HG02588 (cell line): ENCODE results near the gene CHRNA5.

Experiments used
- ATAC-seq: cut with Tn5 transposase; IDR thresholded peaks from one replicate; pipeline ENCODE4 v1.9.1; 2021; ENCODE audit warnings: mild to moderate bottlenecking, moderate library complexity; ENCODE audit not compliant: unreplicated experiment

Gene CHRNA5

GRCh38 chr15:78619022-78619950, 54.0 kb downstream of the CHRNA5 start:
- no peak for ATAC-seq

- no peak for ATAC-seq
Observed at GRCh38 chr15:78620021-78620526, 54.8 kb downstream of the CHRNA5 start.

DNA sequence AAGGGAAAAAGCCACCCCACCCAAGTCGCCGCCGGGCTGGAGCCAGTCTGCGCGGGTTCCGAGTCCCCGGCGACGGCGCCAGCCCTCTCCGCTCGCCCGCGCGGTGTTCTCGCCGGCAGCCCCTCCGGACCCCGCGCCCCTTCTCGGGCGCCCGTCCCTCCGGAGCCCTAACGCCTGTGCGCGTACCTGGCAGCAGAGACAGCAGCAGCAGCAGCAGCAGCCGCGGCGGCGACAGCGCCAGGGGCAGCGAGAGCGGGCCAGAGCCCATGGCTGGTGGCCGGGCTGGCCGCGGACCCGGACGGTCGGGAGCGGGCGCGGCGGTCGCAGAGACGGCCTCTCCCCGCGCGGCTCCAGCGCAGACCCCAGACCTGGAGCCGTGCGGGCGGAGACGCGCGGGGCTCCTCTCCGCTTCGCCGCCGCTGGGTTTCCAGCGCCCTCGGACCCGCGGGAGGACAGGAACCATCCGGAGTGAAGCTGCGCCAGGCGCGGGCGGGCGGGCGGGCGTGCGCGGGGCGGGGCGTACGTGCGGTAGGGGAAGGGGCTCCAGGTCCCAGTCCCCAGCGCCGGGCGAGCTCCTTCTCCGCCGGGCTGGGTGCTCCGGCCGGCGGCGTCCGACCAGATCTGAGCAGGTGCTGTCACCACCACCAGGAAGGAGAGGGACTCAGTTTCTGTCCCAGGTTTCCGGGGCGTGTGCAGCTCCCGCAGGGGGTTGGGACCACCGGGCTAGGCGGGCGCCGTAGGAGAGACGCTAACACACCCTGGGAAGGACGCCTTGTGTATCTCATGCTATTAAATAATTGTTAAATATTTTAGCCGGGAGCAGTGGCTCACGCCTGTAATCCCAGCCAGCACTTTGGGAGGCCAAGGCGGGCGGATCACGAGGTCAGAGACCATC, 55.5 kb downstream of the CHRNA5 start, which contains the start of gene CHRNA3:
TSS of gene CHRNA3 (minus strand) at position 470 of the 895 bp plus-strand sequence. CDS start at position 268, 202 bp downstream.
- no peak for ATAC-seq

DNA sequence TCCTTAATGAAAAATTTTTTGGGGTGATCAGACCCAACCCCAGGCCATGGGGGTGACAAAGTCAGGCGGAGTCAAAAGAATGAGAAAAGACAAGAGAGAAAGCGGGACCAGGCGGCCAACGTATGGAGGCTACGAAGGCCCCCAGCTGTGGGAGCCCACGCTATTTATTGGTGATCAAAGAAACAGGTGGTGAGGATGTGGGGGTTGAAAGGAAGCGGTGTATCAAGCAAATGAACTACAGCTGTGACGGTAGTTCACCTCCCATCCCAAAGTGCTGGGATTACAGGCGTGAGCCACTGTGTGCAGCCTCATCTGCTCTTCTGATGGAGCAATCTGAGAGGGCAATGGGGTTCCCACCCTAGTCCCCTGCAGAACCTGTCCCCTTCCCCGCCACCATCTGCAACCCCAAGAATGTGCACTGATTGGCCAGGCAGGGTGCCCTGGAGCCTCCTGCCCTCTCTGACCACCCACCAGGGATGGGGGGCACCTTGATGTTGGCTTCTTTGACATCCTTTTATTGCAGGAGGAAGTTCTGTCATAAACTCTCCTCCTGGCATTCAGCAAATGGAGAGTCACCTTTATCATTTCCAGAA, 56.6 kb downstream of the CHRNA5 start:
- no peak for ATAC-seq

GRCh38 chr15:78623786-78624497, 58.6 kb downstream of the CHRNA5 start:
- no peak for ATAC-seq

DNA sequence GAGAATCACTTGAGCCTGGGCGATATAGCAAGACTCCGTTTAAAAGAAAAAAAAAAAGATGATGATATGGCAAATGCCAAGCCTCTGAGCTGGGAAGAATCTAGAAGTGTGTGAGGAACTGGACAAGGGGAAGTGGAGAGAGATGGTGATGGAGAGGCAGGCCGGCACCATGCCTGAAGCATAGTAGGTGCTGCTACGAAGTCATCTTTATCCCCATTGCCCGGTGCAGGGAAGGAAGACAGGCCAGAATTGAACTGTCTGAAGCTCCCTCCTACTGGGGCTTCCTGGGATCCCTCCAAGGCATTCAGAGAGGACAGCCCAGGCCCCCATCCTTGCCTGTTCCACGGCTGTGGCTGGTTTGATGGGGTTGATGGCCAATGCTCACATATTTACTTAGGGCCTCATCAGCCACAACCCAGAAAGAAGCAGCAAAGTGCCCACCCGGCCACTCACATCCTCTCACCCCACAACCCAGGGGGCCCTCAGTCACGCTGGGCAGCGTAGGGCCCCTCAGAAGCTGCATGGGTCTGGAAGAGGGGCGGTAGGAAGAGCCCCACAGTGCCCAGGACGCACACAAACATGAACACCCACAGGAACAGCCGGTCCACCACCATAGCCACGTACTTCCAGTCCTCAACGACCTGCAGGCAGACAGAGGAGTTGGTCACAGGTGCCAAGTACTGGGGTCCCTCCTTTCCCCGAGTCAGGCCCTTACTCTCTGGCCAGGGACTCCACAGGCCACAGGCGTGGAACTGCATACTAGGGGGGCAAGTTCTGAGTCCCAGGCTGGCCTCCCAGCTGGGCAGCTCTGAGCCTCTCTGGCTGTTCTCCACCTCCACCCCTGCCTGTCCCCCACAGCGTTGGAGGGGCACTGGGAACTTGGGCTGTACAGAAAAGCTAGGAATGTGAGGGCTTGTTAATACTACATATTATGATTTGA, 59.6 kb downstream of the CHRNA5 start:
- ATAC-seq, result no peak

- ATAC-seq, result no peak
Observed at GRCh38 chr15:78625606-78626280, 60.4 kb downstream of the CHRNA5 start.

- no peak for ATAC-seq
Observed at GRCh38 chr15:78626381-78626995, 61.2 kb downstream of the CHRNA5 start.

GRCh38 chr15:78627348-78627747, 62.0 kb downstream of the CHRNA5 start:
- no peak for ATAC-seq

DNA sequence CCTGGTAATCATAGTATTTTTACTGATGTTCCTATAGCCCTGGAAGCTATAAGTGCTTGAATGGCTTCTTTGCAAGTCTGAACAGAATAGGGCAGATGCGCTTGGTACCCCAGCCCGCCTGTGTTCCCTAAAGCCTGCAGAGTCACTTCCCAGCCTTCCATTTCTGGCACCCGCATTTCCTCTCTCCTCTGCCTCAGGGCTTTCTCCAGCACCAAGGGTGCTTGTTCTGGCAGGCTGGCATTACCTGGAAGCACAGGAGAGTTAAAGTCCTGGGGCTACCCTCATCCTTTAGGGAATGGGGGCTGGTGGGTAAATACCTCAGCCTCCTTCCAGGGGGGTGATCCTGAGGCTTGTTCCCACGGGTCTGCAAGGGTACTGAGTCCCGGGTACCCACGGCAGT, 62.9 kb downstream of the CHRNA5 start:
- ATAC-seq, result no peak

DNA sequence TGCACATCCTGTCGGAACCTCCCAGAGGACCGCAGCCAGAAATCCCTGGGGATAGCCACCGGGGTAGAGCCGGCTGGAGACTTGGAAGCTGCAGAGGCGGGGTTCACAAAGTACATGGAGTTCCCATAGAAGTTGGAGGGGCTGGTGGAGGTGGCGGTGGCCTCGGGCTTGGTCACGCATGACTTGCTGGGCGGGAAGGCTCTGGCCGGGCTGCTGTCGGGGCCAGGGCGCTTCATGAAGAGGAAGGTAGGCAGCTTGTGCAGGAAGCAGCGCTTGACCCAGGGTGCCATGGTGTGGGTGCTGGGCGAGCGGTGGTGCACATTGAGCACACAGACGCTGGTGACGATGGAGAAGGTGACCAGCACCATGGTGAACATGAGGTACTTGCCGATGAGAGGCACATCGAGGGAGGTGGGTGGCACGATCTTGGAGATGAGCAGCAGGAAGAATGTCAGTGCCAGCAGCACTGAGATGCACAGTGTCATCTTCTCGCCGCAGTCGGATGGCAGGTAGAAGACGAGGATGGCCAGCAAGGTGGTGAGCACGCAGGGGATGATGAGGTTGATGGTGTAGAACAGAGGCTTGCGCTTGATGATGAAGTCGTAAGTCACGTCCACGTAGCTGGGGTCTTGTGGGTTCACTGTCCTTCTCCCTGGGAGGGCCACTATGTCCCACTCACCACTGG, 63.9 kb downstream of the CHRNA5 start:
- ATAC-seq, result no peak

GRCh38 chr15:78629716-78630065, 64.4 kb downstream of the CHRNA5 start:
- no peak for ATAC-seq

DNA sequence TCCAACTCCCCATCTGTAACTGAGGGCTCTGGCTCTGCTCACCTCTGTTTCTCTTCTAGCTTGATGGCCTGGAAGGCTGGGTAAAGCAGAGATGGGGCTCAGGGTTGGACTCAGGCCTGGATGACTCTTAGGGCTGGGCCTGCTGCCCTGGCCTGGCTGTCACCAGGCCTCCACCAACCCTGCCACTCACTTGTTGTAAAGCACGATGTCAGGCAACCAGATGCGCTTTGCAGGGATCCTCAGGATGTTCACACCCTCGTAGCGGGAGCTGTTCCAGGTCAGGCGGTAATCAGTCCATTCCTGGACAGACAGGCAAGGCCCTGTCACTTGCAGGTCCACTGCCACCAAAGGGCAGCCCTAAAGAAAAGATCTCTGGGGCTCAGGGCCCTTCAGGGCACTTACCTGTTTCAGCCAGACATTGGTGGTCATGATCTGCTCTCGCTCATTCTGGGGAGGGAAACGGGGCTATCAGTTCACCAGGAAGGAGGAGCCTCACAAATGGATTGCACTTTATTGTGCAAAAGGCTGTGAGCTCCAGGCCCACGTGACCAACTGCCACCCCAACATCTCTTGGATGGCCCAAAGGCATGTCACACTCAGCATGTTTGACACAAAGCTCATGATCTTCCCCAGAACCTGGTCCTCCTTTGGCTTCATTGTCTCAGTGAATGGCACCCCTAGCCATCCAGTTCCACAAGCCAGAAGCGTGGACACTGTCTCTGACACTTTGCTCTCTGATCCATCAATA, 65.7 kb downstream of the CHRNA5 start:
- no peak for ATAC-seq

DNA sequence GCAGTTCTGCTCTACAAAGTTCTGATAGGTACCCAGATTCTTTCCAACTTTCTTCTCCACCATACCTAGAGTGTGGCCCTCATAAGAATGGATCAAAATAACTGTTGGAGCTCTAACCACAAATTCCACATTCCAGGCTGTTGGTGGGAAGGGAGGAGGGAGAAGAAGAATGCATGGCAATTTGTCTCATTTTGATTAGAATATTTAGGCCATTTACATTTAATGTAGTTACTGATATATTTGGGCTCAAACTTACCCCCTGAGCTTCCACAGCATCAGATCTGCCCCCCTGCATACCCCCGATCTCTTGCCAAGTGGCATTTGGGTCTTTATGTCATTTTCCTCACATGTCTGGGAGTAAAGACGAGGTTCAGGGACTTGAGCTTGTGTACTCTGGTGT, 68.0 kb downstream of the CHRNA5 start:
- no peak for ATAC-seq

GRCh38 chr15:78634210-78635145, 69.2 kb downstream of the CHRNA5 start:
- ATAC-seq, result no peak

DNA sequence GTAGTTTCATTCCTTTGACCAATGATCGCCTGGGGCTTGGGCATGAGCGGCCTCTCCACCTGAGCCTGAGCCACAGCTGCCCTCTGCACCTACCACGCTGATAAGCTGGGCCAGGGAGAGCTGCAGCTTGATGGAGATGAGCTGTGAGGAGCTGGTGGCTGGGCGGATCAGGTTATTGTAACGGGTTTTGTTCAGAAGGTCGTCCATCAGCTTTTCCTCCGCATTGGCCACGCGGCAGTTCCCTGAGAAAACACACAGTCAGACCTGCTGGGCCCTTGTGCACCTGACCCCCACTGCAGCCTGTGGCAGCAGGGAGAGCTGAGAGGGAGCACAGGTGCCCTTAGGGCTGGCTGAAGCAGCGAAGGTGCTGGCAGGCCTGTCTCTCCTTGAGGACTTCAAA, 70.0 kb downstream of the CHRNA5 start:
- no peak for ATAC-seq
